K562 (cell line): Measurements from ENCODE around the gene VPS35L. TPM values are rescaled to one million over a fixed set of nuclear protein-coding genes. Genes with fewer than 3 reads are reported as not detected.

Source experiments
- ATAC-seq: fragments of 200-7000 bp; cut with Tn5 transposase; 3 replicates; pipeline ENCODE4 v1.9.1; 2020; ENCODE audit warnings: moderate library complexity
- BruUV-seq: library from RNA; stranded (reverse); fragments of 400-500 nt; replicated peaks from 2 replicates; lab custom pipeline; 2021; lab: Mats Ljungman, UMichigan
- CTCF ChIA-PET: fragments of 300-600 bp; formaldehyde crosslinking; extraction: SDS; loops from one replicate; lab custom pipeline; 2021; ENCODE audit warnings: low intra/inter-chr PET ratio; lab: Yijun Ruan, JAX
- POLR2A ChIA-PET: fragments of 300-600, 350-650 bp; sonication (Branson Sonifier 250); formaldehyde crosslinking; extraction: SDS; loops from one replicate; lab custom pipeline; 2021; ENCODE audit warnings: antibody characterized with exemption, inconsistent platforms; lab: Yijun Ruan, JAX
- DNase-seq, 4 experiments: peaks; one replicate each; pipeline versions ENCODE4 v3.0.0 to v3.0.0-alpha.2; 2011 to 2018; ENCODE audit warnings: low spot score in 3 of 4, mixed read lengths in 3 of 4; ENCODE audit errors: extremely low read depth in 1 of 4
- FAIRE-seq: peaks from 2 replicates; lab custom pipeline; 2011; peaks lifted over from hg19 to GRCh38; lab: Jason Lieb, UNC
- H2AFZ ChIP-seq: 2 replicates; pipeline ENCODE4 v1.6.0; 2011; ENCODE audit warnings: low read depth, low read length, control low read depth, inconsistent platforms
- H3K27ac ChIP-seq: fragments of 200-600 bp; 3 replicates; pipeline ENCODE4 v1.8.0; 2011; ENCODE audit warnings: low read depth, mild to moderate bottlenecking, control low read depth, inconsistent platforms, low read length, moderate library complexity, mixed read lengths; ENCODE audit errors: extremely low read depth
- H3K27me3 ChIP-seq, 2 experiments: fragments of 300-600 bp in 1 of 2; 2 replicates in 1 of 2; 3 replicates in 1 of 2; pipeline versions ENCODE4 v1.6.0 to v1.8.0; 2011; ENCODE audit warnings: inconsistent platforms in 2 of 2, low read length in 2 of 2, mild to moderate bottlenecking in 1 of 2, mixed read lengths in 1 of 2, moderate library complexity in 1 of 2; ENCODE audit not compliant: control insufficient read depth in 2 of 2, insufficient read depth in 2 of 2
- H3K36me3 ChIP-seq: fragments of 300-600 bp; 3 replicates; pipeline ENCODE4 v1.8.0; 2011; ENCODE audit warnings: mild to moderate bottlenecking, low read length, inconsistent platforms; ENCODE audit not compliant: control insufficient read depth, insufficient read depth
- H3K4me1 ChIP-seq, 2 experiments: fragments of 200-600 bp in 1 of 2; replicated peaks in 1 of 2; 2 replicates in 1 of 2; 3 replicates in 1 of 2; pipeline versions ENCODE4 v1.5.1 to v1.8.0; 2011; ENCODE audit warnings: inconsistent platforms in 2 of 2, low read length in 2 of 2, mild to moderate bottlenecking in 1 of 2, mixed read lengths in 1 of 2, moderate library complexity in 1 of 2; ENCODE audit not compliant: control insufficient read depth in 2 of 2, insufficient read depth in 2 of 2
- H3K4me2 ChIP-seq: 2 replicates; pipeline ENCODE4 v1.6.1; 2011; ENCODE audit warnings: low read length, control low read depth, inconsistent platforms, mixed read lengths; ENCODE audit not compliant: insufficient read depth
- H3K4me3 ChIP-seq: fragments of 200-600 bp; sonication (generic), shearing (Covaris generic); 2 replicates; pipeline ENCODE4 v1.5.1; 2016; ENCODE audit warnings: control low read depth, inconsistent platforms
- H3K79me2 ChIP-seq: fragments of 200-600 bp; 3 replicates; pipeline ENCODE4 v1.8.0; 2011; ENCODE audit warnings: low read length, inconsistent platforms; ENCODE audit not compliant: control insufficient read depth, insufficient read depth
- H3K9ac ChIP-seq, 2 experiments: 2 replicates each; pipeline versions ENCODE4 v1.6.0 to v1.6.1; 2011; ENCODE audit warnings: low read depth in 2 of 2, low read length in 2 of 2, control low read depth in 1 of 2, inconsistent platforms in 1 of 2, mild to moderate bottlenecking in 1 of 2, mixed read lengths in 1 of 2; ENCODE audit not compliant: insufficient read depth in 1 of 2
- H3K9me1 ChIP-seq: one replicate; pipeline ENCODE4 v1.6.0; 2011; ENCODE audit warnings: inconsistent platforms, mild to moderate bottlenecking, low read length, moderate library complexity; ENCODE audit not compliant: control insufficient read depth, insufficient read depth
- H3K9me3 ChIP-seq: replicated peaks from 2 replicates; pipeline ENCODE4 v1.5.1; 2011; ENCODE audit warnings: low read depth, low read length, inconsistent platforms; ENCODE audit not compliant: control insufficient read depth, insufficient read depth
- H4K20me1 ChIP-seq: replicated peaks from 2 replicates; pipeline ENCODE4 v1.6.1; 2011; ENCODE audit warnings: low read length, inconsistent platforms, mixed read lengths; ENCODE audit not compliant: control insufficient read depth, insufficient read depth
- ETV5 ChIP-seq: sonication (generic); formaldehyde crosslinking; IDR thresholded peaks from 2 replicates; pipeline ENCODE4 v1.4.0; 2020; ENCODE audit warnings: low read depth, mild to moderate bottlenecking, missing genetic modification reagents
- WGBS: fragments of 100-300 bp; shearing (Covaris generic); methylation state at CpG from one replicate; pipeline ENCODE4 v1.1.6; 2016; ENCODE audit warnings: low coverage, mixed read lengths; ENCODE audit not compliant: insufficient coverage; ENCODE audit errors: missing lambda C conversion rate; 5-methylcytosine and 5-hydroxymethylcytosine counted together
- in situ Hi-C: fragments of 300-500 bp; cut with MboI; formaldehyde crosslinking; loops from 4 replicates; pipeline ENCODE4 v1.15.0; 2018; ENCODE audit warnings: inconsistent platforms, mixed read lengths
- intact Hi-C: fragments of 100-400 bp; cut with micrococcal nuclease; formaldehyde crosslinking; loops from 2 replicates; pipeline ENCODE4 v1.14.2; 2022
- polyA plus RNA-seq, 8 experiments: library from polyadenylated mRNA; depleted of rRNA in 4 of 8; stranded (reverse) in 5 of 8; unstranded in 3 of 8; fragments of >200 nt; fragmentation: Nextera tagmentation in 2 of 8; fragmentation: Illumina TruSeq in 1 of 8; extraction: Ambion mirVana in 2 of 8; extraction: Trizol in 1 of 8; gene quantifications; 2 replicates each; pipeline versions ENCODE4 v1.2.1 to v1.2.3, GENCODE V29; 2011 to 2014; ENCODE audit warnings: inconsistent platforms in 1 of 8, missing spikeins in 1 of 8
- total RNA-seq, 7 experiments: library from RNA; depleted of rRNA in 6 of 7; stranded (reverse); fragments of >200 nt in 6 of 7; fragmentation: Illumina TruSeq in 2 of 7; extraction: Trizol in 2 of 7; gene quantifications; 2 replicates each; pipeline versions ENCODE4 v1.2.1 to v1.2.3, GENCODE V29; 2011 to 2021; ENCODE audit warnings: low replicate concordance in 1 of 7

Gene VPS35L
- total and polyA plus RNA-seq, 9 of the 15 experiments (the other 6 are each of a cell fraction or from before 2014, with no cell fraction given): 10.2 to 30.4 (median 20.1) TPM

GRCh38 chr16:19599968-19600716 lies 44.6 kb downstream of the VPS35L start:
- Histone ChIP-seq H3K27ac (no peak overlapping the region), H3K4me3 (no peak overlapping the region), H3K9ac (no peak overlapping the region), H3K27me3 (no peaks in the 10 kb centered on the region), H3K36me3 (peaks cover 6% of the 10 kb centered on the region; the same call in 1 of the 3 replicates), H3K79me2 (no peaks in the 10 kb centered on the region), H2AFZ (no peak overlapping the region), H3K9me1 (no peaks in the 10 kb centered on the region), H4K20me1 (no peaks in the 10 kb centered on the region), H3K4me2 (no peak overlapping the region), H3K9me3 (no peaks in the 10 kb centered on the region), H3K4me1 (no peaks in the 10 kb centered on the region)
- ChIA-PET CTCF (interaction anchor here (3.4 kb wide), 1 partner anchor 285 kb away, joined by 101 read pairs; the partner anchor contains the start of gene GPRC5B), POLR2A (interaction anchor here (0.5 to 1.0 kb wide), 5 partner anchors 10 to 291 kb away, joined by 3 read pairs; no protein-coding TSS in a partner anchor)
- FAIRE-seq: no peak
- 32% methylated on average over 5 of the region's 5 CpGs for WGBS
- no peak for ATAC-seq
- intact Hi-C loops (no loop called here), in situ Hi-C loops (loop anchor here (5.0 to 10.0 kb wide), 3 partner anchors 287 to 785 kb away; no protein-coding TSS in a partner anchor)
- no TSS peak for BruUV-seq
- TF ChIP-seq ETV5 (CRISPR knock-in tag): no peak
- DNase-seq: no peak
